Ishikawa (cell line): ENCODE results near the gene S100A7.

Experiments used
- CREB1 ChIP-seq: IDR thresholded peaks from 2 replicates; pipeline ENCODE4 v1.6.1; 2012; ENCODE audit warnings: low read depth
- EGR1 ChIP-seq: IDR thresholded peaks from 2 replicates; pipeline ENCODE4 v1.6.1; 2012
- EP300 ChIP-seq: IDR thresholded peaks from 2 replicates; pipeline ENCODE4 v1.6.1; 2012; ENCODE audit warnings: borderline replicate concordance
- FOXM1 ChIP-seq: IDR thresholded peaks from 2 replicates; pipeline ENCODE4 v1.6.1; 2012; ENCODE audit warnings: low read depth, borderline replicate concordance
- NFIC ChIP-seq: IDR thresholded peaks from 2 replicates; pipeline ENCODE4 v1.6.1; 2012
- RAD21 ChIP-seq: IDR thresholded peaks from 2 replicates; pipeline ENCODE4 v1.6.1; 2012; ENCODE audit warnings: low read depth
- TAF1 ChIP-seq: IDR thresholded peaks from 2 replicates; pipeline ENCODE4 v1.6.1; 2012; ENCODE audit warnings: low read depth, mild to moderate bottlenecking
- TCF12 ChIP-seq: IDR thresholded peaks from 2 replicates; pipeline ENCODE4 v1.6.1; 2012; ENCODE audit warnings: low read depth
- TEAD4 ChIP-seq: IDR thresholded peaks from 2 replicates; pipeline ENCODE4 v1.6.1; 2012
- YY1 ChIP-seq: IDR thresholded peaks from 2 replicates; pipeline ENCODE4 v1.6.1; 2012; ENCODE audit warnings: low read depth
- TF ChIP-seq, protein P1 (sequence below): IDR thresholded peaks from 2 replicates; pipeline ENCODE4 v1.6.1; 2012; ENCODE audit warnings: low read depth, mild to moderate bottlenecking
- TF ChIP-seq, protein P2 (sequence below): IDR thresholded peaks from 2 replicates; pipeline ENCODE4 v1.6.1; 2012

DNA sequence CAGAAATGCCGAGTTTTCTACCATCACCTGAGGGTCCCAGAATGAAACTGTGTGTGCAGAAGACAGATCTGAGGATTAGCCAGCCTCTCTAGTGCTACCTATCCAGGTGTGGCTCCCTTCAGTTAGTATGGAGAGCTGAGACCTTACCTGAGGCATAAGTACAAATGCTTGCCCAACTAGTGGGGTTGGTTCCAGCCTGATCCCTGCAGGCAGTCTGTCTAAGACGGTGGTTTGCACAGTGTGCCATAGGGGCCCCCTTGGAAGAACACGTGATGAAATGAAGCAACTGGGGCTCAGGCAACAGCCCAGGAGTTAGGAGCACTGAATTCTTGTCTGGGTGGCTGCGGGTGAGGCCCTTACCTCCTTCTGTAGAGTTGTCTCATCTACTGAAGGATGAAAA lies 28.5 kb downstream of the S100A7 start:
- TF ChIP-seq, protein P1, sequence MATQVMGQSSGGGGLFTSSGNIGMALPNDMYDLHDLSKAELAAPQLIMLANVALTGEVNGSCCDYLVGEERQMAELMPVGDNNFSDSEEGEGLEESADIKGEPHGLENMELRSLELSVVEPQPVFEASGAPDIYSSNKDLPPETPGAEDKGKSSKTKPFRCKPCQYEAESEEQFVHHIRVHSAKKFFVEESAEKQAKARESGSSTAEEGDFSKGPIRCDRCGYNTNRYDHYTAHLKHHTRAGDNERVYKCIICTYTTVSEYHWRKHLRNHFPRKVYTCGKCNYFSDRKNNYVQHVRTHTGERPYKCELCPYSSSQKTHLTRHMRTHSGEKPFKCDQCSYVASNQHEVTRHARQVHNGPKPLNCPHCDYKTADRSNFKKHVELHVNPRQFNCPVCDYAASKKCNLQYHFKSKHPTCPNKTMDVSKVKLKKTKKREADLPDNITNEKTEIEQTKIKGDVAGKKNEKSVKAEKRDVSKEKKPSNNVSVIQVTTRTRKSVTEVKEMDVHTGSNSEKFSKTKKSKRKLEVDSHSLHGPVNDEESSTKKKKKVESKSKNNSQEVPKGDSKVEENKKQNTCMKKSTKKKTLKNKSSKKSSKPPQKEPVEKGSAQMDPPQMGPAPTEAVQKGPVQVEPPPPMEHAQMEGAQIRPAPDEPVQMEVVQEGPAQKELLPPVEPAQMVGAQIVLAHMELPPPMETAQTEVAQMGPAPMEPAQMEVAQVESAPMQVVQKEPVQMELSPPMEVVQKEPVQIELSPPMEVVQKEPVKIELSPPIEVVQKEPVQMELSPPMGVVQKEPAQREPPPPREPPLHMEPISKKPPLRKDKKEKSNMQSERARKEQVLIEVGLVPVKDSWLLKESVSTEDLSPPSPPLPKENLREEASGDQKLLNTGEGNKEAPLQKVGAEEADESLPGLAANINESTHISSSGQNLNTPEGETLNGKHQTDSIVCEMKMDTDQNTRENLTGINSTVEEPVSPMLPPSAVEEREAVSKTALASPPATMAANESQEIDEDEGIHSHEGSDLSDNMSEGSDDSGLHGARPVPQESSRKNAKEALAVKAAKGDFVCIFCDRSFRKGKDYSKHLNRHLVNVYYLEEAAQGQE: no peak
- TF ChIP-seq TEAD4 (no peak), TCF12 (no peak), CREB1 (no peak), YY1 (no peak), RAD21 (no peak), TAF1 (no peak), EP300 (no peak), FOXM1 (no peak), EGR1 (no peak), NFIC (no peak)
- TF ChIP-seq, protein P2, sequence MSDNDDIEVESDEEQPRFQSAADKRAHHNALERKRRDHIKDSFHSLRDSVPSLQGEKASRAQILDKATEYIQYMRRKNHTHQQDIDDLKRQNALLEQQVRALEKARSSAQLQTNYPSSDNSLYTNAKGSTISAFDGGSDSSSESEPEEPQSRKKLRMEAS: no peak
